HG02759 (cell line): ENCODE data around the gene SF3B4.
"Not testable (repeated sequence)": the region's sequence is repeated elsewhere in the genome, so short reads cannot be mapped to it uniquely, and the experiment has no call there.

Source experiments
- ATAC-seq: cut with Tn5 transposase; IDR thresholded peaks from one replicate; pipeline ENCODE4 v1.9.1; 2021; ENCODE audit warnings: mild to moderate bottlenecking, moderate library complexity; ENCODE audit not compliant: unreplicated experiment

The SF3B4 gene

GRCh38 chr1:149927563-149928400 lies at the start of gene SF3B4:
SF3B4 (minus strand) TSS chr1:149927803; CDS start chr1:149927759, 44 bp downstream.
- ATAC-seq: peak; percentile 97

GRCh38 chr1:149977345-149977744 lies 49.7 kb upstream of the SF3B4 start:
- no peak for ATAC-seq

- no peak for ATAC-seq
These were observed 44.9 kb upstream of the SF3B4 start for GRCh38 chr1:149972547-149972946.

- no peak for ATAC-seq
These were observed 40.0 kb upstream of the SF3B4 start for GRCh38 chr1:149967646-149968045.

GRCh38 chr1:149967041-149967440 lies 39.4 kb upstream of the SF3B4 start:
- ATAC-seq: no peak

- no peak for ATAC-seq
These were observed 38.8 kb upstream of the SF3B4 start for GRCh38 chr1:149966405-149966804.

GRCh38 chr1:149965440-149965839 lies 37.8 kb upstream of the SF3B4 start:
- ATAC-seq: no peak

GRCh38 chr1:149963358-149963757 lies 35.8 kb upstream of the SF3B4 start:
- no peak for ATAC-seq

GRCh38 chr1:149962736-149963135 lies 35.1 kb upstream of the SF3B4 start:
- ATAC-seq: no peak

GRCh38 chr1:149962039-149962647 lies 34.5 kb upstream of the SF3B4 start:
- ATAC-seq: no peak

GRCh38 chr1:149957548-149957947 lies 29.9 kb upstream of the SF3B4 start:
- not testable (repeated sequence) for ATAC-seq

- ATAC-seq: no peak
These were observed 22.3 kb upstream of the SF3B4 start for GRCh38 chr1:149949911-149950310.

- ATAC-seq: no peak
These were observed 17.6 kb upstream of the SF3B4 start for GRCh38 chr1:149945206-149945605.

- ATAC-seq: no peak
These were observed 15.3 kb upstream of the SF3B4 start for GRCh38 chr1:149942885-149943284.

- ATAC-seq: no peak
These were observed 14.6 kb upstream of the SF3B4 start for GRCh38 chr1:149942207-149942606.

- no peak for ATAC-seq
These were observed 12.8 kb upstream of the SF3B4 start for GRCh38 chr1:149940427-149940826.

GRCh38 chr1:149938668-149939003 lies 11.0 kb upstream of the SF3B4 start:
- not testable (repeated sequence) for ATAC-seq

- ATAC-seq: no peak
These were observed 10.2 kb upstream of the SF3B4 start for GRCh38 chr1:149937759-149938158.

- ATAC-seq: no peak
These were observed 9.5 kb upstream of the SF3B4 start for GRCh38 chr1:149936992-149937705.

GRCh38 chr1:149936170-149936991 lies 8.8 kb upstream of the SF3B4 start, which contains the start of gene MTMR11:
MTMR11 (minus strand) TSS chr1:149936879; CDS start chr1:149936647, 232 bp downstream.
- ATAC-seq: no peak

GRCh38 chr1:149934356-149934755 lies 6.8 kb upstream of the SF3B4 start:
- no peak for ATAC-seq
